GM21786 (cell line): ENCODE results near the gene STX8.
"Not testable (repeated sequence)": the region's sequence is repeated elsewhere in the genome, so short reads cannot be mapped to it uniquely, and the experiment has no call there.

ENCODE experiments used
- ATAC-seq: cut with Tn5 transposase; IDR thresholded peaks from one replicate; pipeline ENCODE4 v1.9.1; 2021; ENCODE audit not compliant: unreplicated experiment

Gene STX8

GRCh38 chr17:9408381-9408780, 167.2 kb downstream of the STX8 start:
- ATAC-seq, result no peak

DNA sequence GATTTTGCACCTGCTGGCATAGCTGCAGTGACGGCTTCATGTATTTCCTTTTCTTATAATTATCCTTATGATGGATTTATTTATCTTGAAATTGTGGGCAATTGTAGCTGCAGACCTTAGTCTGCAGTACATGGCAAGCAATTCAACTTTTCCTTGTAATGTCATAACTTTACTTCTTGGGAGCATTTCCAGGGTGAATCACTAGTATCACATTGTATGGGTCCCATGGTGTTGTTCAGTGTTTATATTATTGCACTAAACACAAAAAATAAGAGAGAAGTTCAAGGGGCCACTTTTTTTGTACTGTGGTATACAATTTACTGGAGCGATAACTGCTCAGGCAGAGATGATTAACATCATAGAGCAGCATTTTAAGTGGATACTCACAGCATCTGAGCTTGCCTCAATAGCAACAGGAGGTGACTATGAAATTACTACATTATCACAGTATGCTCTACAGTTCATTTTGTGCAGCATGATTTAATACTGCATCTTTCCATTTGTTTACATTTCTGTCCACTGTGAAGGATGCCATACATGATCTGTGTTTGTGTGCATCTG, 169.5 kb downstream of the STX8 start:
- ATAC-seq, result no peak

GRCh38 chr17:9403257-9403656, 172.4 kb downstream of the STX8 start:
- ATAC-seq, result no peak

- ATAC-seq, result no peak
Measured at GRCh38 chr17:9402590-9403199, 172.9 kb downstream of the STX8 start.

- ATAC-seq, result no peak
Measured at GRCh38 chr17:9401434-9401833, 174.2 kb downstream of the STX8 start.

DNA sequence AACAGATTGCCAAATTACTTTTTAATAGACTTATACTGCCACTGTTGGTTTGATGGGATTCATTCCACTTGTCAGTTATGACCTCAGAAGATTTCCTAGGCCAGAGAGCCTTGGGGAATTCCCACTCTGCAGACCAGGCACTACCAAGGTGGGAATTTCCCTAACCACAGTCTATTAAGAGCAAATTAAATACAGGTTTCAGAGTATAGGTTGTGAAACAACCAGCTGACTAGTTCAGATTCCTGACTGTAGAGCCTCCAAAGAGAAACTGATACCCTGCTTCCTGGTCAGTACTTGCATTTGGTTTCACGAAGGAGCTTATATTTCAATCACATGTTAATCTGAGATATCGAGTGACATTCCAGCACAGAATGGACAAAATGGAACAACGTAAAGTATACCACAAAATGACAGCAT, 186.5 kb downstream of the STX8 start:
- no peak for ATAC-seq

DNA sequence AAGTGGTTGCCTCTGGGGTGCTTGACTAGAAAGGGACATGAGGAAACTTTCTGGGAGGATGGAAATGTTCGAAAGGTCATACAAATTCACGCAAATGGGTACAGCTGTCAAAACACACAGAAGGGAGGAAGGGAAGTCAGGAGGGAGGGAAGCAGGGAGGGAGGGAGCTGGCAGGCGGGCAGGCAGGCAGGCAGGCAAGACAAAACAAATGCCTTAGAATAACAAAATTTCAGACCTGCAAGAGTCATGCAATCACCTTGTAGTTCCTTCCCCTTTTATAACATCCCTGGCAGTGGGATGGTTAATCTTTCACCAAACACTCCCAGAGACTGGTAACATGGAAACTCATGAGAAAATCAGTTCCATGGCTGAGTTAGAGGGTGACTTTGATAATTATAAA, 189.2 kb downstream of the STX8 start:
- no peak for ATAC-seq

DNA sequence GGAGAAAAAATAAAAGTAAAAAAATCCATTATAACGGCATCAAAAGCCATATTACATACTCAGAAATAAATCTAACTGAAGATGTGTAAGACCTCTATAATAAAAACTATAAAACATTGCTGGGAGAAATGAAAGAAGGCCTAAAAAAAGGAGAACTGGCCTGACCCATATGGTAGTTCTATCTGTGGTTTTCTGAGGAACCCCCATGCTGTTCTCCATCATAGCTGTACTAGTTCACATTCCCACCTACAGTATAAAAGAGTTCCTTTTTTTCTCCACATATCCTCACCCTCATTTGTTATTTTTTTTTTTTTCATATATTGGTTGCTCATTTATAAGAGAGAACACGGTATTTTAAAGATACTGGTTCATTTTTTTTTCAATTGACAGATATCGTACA, 191.8 kb downstream of the STX8 start:
- ATAC-seq, result no peak

DNA sequence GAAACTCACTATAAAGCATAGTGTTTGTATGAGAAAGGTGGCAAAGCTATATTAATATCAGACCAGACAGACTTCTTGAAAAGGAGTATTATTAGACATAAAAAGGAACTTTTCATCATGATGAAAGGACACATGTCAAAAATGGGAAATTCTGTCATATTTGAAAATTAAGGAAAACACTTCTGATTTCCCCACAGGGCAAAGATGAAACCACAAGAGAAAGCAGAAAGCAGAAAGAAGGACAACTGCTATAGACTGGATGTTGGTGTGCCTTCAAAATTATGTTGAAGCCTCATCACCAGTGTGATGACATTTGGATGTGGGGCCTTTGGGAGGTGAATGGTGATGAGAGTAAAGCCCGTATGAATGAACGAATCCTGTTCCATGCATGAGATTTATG, 193.0 kb downstream of the STX8 start:
- no peak for ATAC-seq

- ATAC-seq, result no peak
Measured at GRCh38 chr17:9381068-9381467, 194.6 kb downstream of the STX8 start.

DNA sequence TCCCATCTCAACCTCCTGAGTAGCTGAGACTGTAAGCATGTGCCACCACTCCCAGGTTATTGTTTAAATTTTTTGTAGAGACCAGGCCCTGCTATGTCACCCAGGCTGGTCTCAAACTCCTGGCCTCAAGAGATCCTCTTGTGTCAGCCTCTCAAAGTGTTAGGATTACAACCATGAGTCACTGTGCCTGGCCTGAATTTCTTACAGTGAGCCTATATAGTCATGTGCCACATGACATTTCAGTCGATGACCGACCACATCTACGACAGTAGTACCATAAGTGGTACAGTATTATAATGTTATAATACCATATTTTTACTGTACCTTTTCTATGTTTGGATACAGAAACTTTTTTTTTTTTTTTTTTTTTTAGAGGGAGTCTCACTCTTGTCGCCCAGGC, 195.3 kb downstream of the STX8 start:
- ATAC-seq, result no peak

GRCh38 chr17:9376177-9376576, 199.4 kb downstream of the STX8 start:
- ATAC-seq, result not testable (repeated sequence)

DNA sequence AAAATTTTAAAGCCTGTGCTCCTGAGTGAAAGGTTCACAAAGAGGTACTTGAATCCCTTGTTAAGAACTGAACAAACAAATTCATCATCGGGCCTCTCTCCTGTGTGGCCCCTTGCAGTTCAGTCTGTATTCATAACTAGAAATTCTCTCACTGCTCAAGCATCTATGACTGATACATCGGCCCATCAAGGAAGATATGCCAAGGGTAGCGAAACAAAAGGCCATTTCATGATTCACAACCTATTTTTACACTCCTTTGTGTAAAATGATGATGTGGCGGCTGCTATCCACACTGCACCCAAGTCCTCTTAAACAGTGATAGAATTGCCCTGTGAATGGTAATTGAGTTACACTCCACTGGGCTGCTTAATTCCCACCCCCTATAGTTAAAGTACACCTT, 204.6 kb downstream of the STX8 start:
- ATAC-seq, result peak; percentile 62

DNA sequence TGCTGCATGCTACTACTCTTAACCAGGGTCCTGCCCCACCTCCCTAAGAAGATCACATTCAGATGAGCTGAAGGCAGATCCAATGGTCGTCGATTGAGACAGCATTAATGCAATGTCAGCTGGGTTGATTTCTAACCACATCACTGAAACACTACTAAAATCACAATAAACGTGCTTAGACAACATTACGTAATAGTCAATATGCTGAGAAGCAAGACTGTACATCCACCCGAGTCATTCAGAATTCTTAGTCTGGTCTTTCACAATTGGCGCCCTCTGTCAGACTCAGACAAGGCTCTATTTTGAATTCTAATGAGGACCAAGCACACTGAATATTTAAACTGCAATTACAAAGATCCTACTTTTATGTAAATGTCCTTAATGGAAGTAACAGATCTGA, 205.2 kb downstream of the STX8 start:
- no peak for ATAC-seq

DNA sequence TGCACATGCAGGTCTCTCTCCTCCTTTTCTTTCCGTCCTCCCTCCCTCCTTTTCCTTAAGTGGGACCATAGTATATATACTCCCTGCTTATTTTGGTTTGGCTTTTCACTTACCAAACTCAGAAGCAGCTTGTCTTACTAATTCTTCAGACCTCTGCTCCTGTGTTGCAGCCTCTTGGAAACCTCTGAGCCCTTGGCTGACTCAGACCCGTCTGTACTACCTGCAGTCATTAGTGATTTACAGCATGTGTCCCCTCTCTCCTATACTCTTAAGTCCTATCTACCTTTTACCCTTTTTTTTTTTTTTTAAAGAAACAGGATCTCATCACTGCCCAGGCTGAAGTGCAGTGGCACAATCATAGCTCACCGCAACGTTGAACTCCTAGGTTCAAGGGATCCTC, 207.0 kb downstream of the STX8 start:
- no peak for ATAC-seq

- ATAC-seq, result no peak
Measured at GRCh38 chr17:9367156-9367555, 208.5 kb downstream of the STX8 start.

GRCh38 chr17:9364837-9365430, 210.7 kb downstream of the STX8 start:
- no peak for ATAC-seq

DNA sequence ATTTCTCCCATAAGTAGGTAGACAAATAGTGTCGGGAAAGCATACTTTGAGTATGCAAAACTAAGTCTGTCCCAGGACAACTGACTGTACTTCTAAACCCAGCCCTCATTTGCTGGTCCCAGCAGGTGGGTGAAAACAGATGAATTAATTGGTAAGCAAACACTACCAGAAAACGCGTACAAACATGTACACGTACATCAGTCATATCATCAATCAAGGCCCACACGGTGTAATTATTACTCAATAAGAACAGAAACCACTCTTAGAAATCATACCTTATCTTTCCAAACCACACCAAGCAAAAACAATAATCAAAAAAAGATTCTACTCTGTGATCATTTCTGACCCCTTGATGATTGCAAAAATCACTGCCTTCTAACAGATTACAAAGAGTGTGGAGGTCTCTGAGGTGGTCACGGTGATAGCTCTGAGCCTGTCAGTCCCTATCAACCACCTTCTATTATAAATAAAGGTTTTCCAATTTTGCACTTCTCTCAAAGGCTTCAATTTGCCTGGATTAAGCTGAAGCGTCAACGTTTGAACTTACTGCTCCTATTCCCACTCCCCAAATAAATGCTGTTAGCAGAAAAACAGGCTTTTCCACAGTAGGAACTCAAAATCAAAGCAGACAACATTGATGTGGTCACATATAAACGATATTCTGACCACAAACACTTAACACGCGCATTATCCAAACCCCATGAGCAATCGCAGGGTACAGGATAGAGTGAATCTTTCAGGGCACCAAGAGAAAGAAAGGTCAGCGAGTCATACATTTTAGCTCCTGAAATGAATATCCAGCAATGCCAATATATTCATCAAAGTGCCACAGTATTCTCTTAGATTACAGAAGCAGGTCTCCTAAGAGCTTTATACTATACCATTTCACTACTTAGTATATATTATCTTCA, 211.9 kb downstream of the STX8 start:
- no peak for ATAC-seq

DNA sequence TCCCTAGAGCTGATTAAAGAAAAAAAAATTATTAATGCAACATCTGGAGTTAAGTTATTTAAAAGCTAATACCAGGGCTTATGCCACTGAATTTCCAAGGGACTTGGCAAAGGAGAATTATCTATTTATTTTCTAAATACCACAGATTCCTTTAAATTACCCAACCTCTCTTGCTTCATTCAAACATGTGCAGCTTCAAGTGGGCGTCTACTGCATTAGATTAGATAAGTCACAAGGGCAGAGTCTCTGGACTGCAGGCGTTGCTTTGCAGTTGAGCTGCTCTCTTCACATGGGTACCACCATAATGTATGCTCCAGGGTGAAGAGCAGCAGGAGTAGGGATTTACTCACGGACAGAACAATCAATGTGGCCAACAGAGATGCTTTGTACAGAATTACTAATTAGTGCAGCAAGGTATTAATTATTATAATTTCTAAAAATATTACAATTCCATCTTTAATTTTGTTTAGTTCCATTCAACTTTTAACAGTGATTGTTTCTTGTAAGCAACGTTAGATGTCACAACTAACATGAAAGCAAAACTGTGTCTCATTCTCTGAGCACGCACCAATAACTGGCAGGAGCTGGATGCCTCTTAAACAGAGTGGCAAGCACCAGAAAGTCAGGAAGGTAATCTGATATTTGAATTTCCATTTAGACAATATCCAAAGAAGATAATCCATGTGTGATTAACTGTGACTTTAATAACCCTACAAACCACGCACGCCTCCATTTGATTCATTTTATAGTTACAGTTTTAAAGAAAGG, 214.2 kb downstream of the STX8 start:
- ATAC-seq, result no peak

DNA sequence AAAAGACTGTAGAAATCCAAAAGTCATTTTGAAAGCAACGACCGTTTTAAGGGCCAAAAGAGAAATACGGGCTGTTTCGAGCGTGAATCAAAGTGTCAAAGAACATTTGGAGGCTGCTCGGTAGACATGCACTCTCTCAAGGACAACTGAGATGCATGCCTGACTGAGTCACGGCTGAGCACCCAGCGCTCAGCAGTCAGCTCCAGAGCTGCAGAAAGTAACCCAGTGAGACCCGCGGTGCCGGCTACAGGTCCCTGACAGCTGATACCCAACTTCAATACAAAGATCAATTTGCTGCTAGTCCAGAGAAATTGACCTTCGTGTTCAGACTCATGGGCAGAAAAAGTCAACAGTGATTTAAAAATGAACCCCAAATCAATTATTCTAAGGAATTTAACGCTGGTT, 214.9 kb downstream of the STX8 start:
- ATAC-seq, result no peak

DNA sequence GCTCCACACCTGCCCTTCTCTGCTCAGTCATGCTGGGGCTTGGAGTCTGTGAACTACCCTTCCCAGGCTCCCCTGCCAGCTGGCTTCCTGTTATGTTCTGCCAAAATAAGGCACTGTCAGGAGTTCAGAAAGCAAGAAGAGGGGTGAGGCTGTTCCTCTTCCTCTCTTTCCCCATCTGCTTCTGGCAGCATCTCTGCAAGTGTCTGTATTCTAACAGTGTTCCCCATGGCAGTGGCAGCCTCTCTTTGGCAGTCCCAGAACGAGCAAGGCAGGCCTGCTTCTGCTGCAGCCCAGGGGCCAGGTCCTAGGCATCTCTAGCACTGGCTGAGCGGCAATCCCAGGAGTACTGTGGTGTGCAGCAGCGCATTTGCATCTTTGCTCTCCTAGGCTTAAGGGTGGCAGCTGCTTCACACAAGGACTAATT, 219.1 kb downstream of the STX8 start:
- ATAC-seq, result no peak
